Heart right ventricle (tissue), 16 donors: ENCODE results near the gene FEV. TPM values are rescaled to one million over a fixed set of nuclear protein-coding genes. Genes with fewer than 3 reads are reported as not detected.

ENCODE experiments used
- ATAC-seq, 8 donors: fragments of 200-7000 bp; cut with Tn5 transposase; one replicate each; pipeline ENCODE4 v1.9.1; 2020; ENCODE audit warnings: mild to moderate bottlenecking in 8 of 8, moderate library complexity in 8 of 8, moderate number of reproducible peaks in 1 of 8
- DNase-seq, 2 donors: peaks; one replicate each; pipeline ENCODE4 v3.0.0-alpha.2; 2020
- H3K27ac ChIP-seq, 10 donors: fragments of 200-600 bp; sonication (generic) in 2 of 10; one replicate each; pipeline versions ENCODE4 v1.5.0 to v1.8.0; 2020 to 2022; ENCODE audit warnings: mild to moderate bottlenecking in 3 of 10
- H3K27me3 ChIP-seq, 7 donors: fragments of 200-600 bp; one replicate each; pipeline ENCODE4 v1.8.0; 2021 to 2022; ENCODE audit warnings: mild to moderate bottlenecking in 2 of 7
- H3K36me3 ChIP-seq, 9 donors: fragments of 200-600 bp; sonication (generic) in 1 of 9; one replicate each; pipeline versions ENCODE4 v1.5.0 to v1.8.0; 2020 to 2022; ENCODE audit warnings: mild to moderate bottlenecking in 2 of 9
- H3K4me1 ChIP-seq, 9 donors: fragments of 200-600 bp; sonication (generic) in 1 of 9; one replicate each; pipeline versions ENCODE4 v1.5.0 to v1.8.0; 2020 to 2022; ENCODE audit warnings: mild to moderate bottlenecking in 4 of 9
- H3K4me3 ChIP-seq, 10 donors: fragments of 200-600 bp; sonication (generic) in 2 of 10; one replicate each; pipeline versions ENCODE4 v1.5.0 to v1.8.0; 2020 to 2022; ENCODE audit warnings: mild to moderate bottlenecking in 7 of 10, moderate library complexity in 2 of 10
- H3K9me3 ChIP-seq, 11 donors: fragments of 200-600 bp in 10 of 11; sonication (generic) in 2 of 11; one replicate each; pipeline versions ENCODE4 v1.5.0 to v1.8.0; 2013 to 2022; ENCODE audit warnings: mild to moderate bottlenecking in 2 of 11, control low read depth in 1 of 11, moderate library complexity in 1 of 11
- CTCF ChIP-seq, 9 donors: fragments of 200-600 bp; sonication (generic) in 2 of 9; IDR thresholded peaks; one replicate each; pipeline versions ENCODE4 v1.5.0 to v1.8.0; 2021 to 2022; ENCODE audit warnings: antibody characterized with exemption in 9 of 9, mild to moderate bottlenecking in 5 of 9, moderate library complexity in 1 of 9
- WGBS, 2 donors: extraction: QIAGEN DNeasy Blood & Tissue Kit; methylation state at CpG; one replicate each; pipeline ENCODE4 v1.1.7; 2013; ENCODE audit warnings: inconsistent platforms in 1 of 2; 5-methylcytosine and 5-hydroxymethylcytosine counted together
- intact Hi-C, 10 donors: fragments of 100-400 bp; cut with DNase I; formaldehyde crosslinking; loops; one replicate each; pipeline versions ENCODE4 v1.11.1 to v1.14.2; 2022
- polyA plus RNA-seq, 2 donors: library from polyadenylated mRNA; stranded (reverse); fragments of 200-250 nt; gene quantifications; one replicate each; pipeline ENCODE4 v1.2.3, GENCODE V29; 2013
- total RNA-seq, 10 donors: library from RNA; stranded (reverse); fragmentation: NEBNext Ultra II Directional in 3 of 10; extraction: Animal tissue kit (Norgen Biotek cat#: 25700) in 3 of 10; gene quantifications; one replicate each; pipeline versions ENCODE4 v1.2.1 to v1.2.4, GENCODE V29; 2021 to 2023
- donor health status: Arrhythmogenic right ventricular cardiomyopathy.
- donor health status: ischemic (EF 13 %, LVEDD 7.1; RV severe dilation, severe dysfunction).
- donor health status: healthy with polysubstance abuse.
- donor health status: DM: no; HTN: yes; CAD: no.
- donor health status: DM: no; HTN: no; CAD: no.
- donor health status: ischemic (EF 25% LVEDD 6.9; RV normal size, moderate dysfunction).
- donor health status: ischemic (EF 25% LVEDD 5.7; RV mildly dilated, moderate dysfunction).
- donor health status: healthy.
- donor health status: DM: yes; HTN: yes; CAD: no.
- donor health status: Ischemic cardiomyopathy.
- donor health status: ischemic (EF 35%, LVEDD 5.7; RV mildly dilated, moderate dysfunction).
- donor health status: nonischemic (EF 11% LVEDD 7.7; RV severe dilation, severe dysfunction).
- donor health status: DM: yes; HTN: yes; CAD: no.
- donor health status: PGD.
- donor health status: ischemic (EF 29% LVEDD 5.4; RV normal size, mild dysfunction).
- donor health status: nonischemic (EF 23%, LVEDD 6.1; RV moderate dilation, normal function).

FEV gene
- total and polyA plus RNA-seq, 12 donors, result not detected

DNA sequence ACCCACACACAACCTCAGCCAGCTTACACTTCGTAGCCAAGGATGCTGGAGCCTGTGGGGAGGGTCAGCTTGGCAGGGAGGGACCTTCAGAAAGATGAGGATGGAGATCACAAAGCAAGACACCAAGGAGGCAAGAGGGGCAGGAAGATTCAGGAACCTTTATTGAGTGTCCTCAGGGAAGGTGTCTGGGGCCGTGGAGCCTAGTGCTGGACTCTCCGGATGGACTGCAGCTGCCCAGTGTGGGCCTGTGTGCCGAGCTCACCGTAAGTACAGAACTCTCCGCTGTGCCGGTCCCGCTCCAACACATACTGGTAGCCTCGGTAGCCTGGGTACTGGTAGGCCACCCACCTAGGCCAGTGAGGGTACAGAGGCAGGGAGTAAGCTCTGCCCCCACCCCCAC is 5.1 kb upstream of the FEV start:
- no peak overlapping the region for H3K27ac ChIP-seq
- WGBS, 2 donors, result 11 to 17% methylated on average over 9 of the region's 9 CpGs
- H3K4me3 ChIP-seq, result no peak overlapping the region
- H3K36me3 ChIP-seq, result no peaks in the 10 kb centered on the region
- TF ChIP-seq CTCF (IDR thresholded peaks at IDR 0.05), result no peak
- H3K9me3 ChIP-seq, result no peaks in the 10 kb centered on the region
- peaks cover 11 to 32% (median 23%) of the 10 kb centered on the region in 9 donors for H3K4me1 ChIP-seq
- ATAC-seq, result no peak
- intact Hi-C loops, result loop anchor here in 1 of 10 donors (10.0 kb wide), 1 partner anchor 165 kb away; no protein-coding TSS in a partner anchor
- no peak for DNase-seq
- peaks cover 66 to 100% (median 100%) of the 10 kb centered on the region in 7 donors for H3K27me3 ChIP-seq

GRCh38 chr2:218988650-218989049 is 3.7 kb upstream of the FEV start:
- H3K36me3 ChIP-seq, result no peaks in the 10 kb centered on the region
- ATAC-seq (no peak), DNase-seq (no peak)
- intact Hi-C loops, result no loop called here
- H3K4me3 ChIP-seq, result no peak overlapping the region
- TF ChIP-seq CTCF (IDR thresholded peaks at IDR 0.05), result no peak
- peaks cover 11 to 39% (median 32%) of the 10 kb centered on the region in 9 donors for H3K4me1 ChIP-seq
- no peak overlapping the region for H3K27ac ChIP-seq
- H3K9me3 ChIP-seq, result no peaks in the 10 kb centered on the region
- 37 to 42% methylated on average over 2 of the region's 2 CpGs for WGBS, 2 donors
- peaks cover 74 to 100% (median 100%) of the 10 kb centered on the region in 7 donors for H3K27me3 ChIP-seq

DNA sequence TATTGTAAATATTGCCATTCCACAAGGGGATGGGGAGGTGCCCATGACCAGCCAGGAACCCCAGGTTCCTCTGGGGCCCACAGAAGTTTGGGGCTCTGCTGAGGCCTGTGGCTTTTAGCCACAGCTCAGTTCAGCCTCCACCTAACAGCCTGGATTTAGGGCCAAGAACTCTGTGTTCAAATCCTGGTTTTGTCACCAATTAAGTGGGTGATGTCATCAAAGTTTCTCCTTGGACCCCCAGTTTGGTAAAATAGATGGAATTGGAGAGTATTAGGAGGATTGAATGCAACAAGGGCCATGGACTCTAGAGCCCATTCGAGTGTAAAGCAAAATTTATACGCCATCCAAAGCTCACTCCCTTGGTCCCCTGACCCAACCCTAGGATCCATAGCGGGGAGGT is 3.2 kb upstream of the FEV start:
- intact Hi-C loops, result no loop called here
- H3K4me1 ChIP-seq, result peaks cover 8 to 38% (median 27%) of the 10 kb centered on the region in 9 donors
- peaks cover 74 to 100% (median 100%) of the 10 kb centered on the region in 7 donors for H3K27me3 ChIP-seq
- H3K36me3 ChIP-seq, result no peaks in the 10 kb centered on the region
- ATAC-seq (no peak), DNase-seq (no peak)
- WGBS, 2 donors, result 29 to 38% methylated on average over 3 of the region's 3 CpGs
- H3K4me3 ChIP-seq, result no peak overlapping the region
- no peak overlapping the region for H3K27ac ChIP-seq
- H3K9me3 ChIP-seq, result no peaks in the 10 kb centered on the region
- TF ChIP-seq CTCF (IDR thresholded peaks at IDR 0.05), result no peak

DNA sequence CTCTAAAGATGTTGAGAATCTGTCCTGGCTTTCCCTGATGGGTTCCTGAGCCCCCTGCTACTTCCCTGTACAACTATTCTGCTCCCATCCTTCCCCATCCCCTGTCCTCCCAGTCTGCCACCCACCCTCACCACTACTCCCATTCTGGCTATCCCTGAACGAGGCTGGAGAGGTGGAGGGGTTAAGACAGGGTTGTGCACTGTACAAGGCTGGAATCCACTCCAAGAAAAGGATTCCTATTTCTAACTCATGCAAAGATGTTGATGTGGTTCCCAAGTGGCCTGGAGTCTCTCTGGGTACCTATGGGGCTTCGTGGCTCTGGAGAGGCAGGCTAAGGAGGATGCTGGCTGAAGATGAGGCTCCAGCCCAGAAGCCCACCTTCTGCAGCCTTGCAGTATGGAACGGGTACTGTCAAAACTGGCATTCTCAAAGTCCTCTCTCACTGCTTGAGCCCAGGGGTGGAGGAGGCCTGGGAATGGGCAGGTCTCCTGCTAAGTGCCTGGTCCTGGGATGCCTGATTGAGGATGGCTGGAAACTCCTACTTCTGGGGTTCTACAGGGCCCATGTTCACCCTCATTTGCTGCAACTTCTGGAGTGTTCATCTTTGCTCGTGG is 1.3 kb upstream of the FEV start:
- intact Hi-C loops, result no loop called here
- no peaks in the 10 kb centered on the region for H3K36me3 ChIP-seq
- WGBS, 2 donors, result 35 to 55% methylated on average over 4 of the region's 4 CpGs
- H3K4me1 ChIP-seq, result peaks cover 10 to 43% (median 36%) of the 10 kb centered on the region in 9 donors
- ATAC-seq (no peak), DNase-seq (no peak)
- no peak for TF ChIP-seq CTCF (IDR thresholded peaks at IDR 0.05)
- no peak overlapping the region for H3K27ac ChIP-seq
- no peak overlapping the region for H3K4me3 ChIP-seq
- peaks cover 78 to 100% (median 100%) of the 10 kb centered on the region in 7 donors for H3K27me3 ChIP-seq
- H3K9me3 ChIP-seq, result no peaks in the 10 kb centered on the region
